ENCODE results near the gene SCN4B.
"Not testable (repeated sequence)": the region's sequence is repeated elsewhere in the genome, so short reads cannot be mapped to it uniquely, and the experiment has no call there.

Gene SCN4B

GRCh38 chr11:118152552-118153471, at the start of gene SCN4B:
Gene SCN4B (minus strand): TSS chr11:118152823. CDS start chr11:118152673, 150 bp downstream.
- Mint-ChIP-seq H3K4me3 (peak within 1 kb of the TSS; percentile 69), H3K4me1 (ENCODE audit: low read depth) (peaks cover 33% of the 10 kb centered on the region), H3K36me3 (ENCODE audit: low read depth) (no peaks in the 10 kb centered on the region), H3K27me3 (peaks cover 78% of the 10 kb centered on the region), H3K27ac (no peak within 1 kb of the TSS), H3K9me3 (no peaks in the 10 kb centered on the region)
- intact Hi-C loops (cut with micrococcal nuclease), result loop anchor here (10.0 kb wide), 1 partner anchor 332 kb away; no protein-coding TSS in a partner anchor

- peaks cover 28% of the 10 kb centered on the region for H3K4me1 Mint-ChIP-seq (ENCODE audit: low read depth)
- no peaks in the 10 kb centered on the region for H3K36me3 Mint-ChIP-seq (ENCODE audit: low read depth)
- no peaks in the 10 kb centered on the region for H3K27me3 Mint-ChIP-seq
- intact Hi-C loops (cut with micrococcal nuclease), result no loop called here
- H3K9me3 Mint-ChIP-seq, result no peaks in the 10 kb centered on the region
- no peak overlapping the region for H3K27ac Mint-ChIP-seq
- no peak overlapping the region for H3K4me3 Mint-ChIP-seq
Observed at GRCh38 chr11:118201966-118202365, 49.3 kb upstream of the SCN4B start.

- no peak overlapping the region for H3K27ac Mint-ChIP-seq
- no peaks in the 10 kb centered on the region for H3K9me3 Mint-ChIP-seq
- H3K4me1 Mint-ChIP-seq (ENCODE audit: low read depth), result peaks cover 19% of the 10 kb centered on the region
- no peaks in the 10 kb centered on the region for H3K27me3 Mint-ChIP-seq
- no peaks in the 10 kb centered on the region for H3K36me3 Mint-ChIP-seq (ENCODE audit: low read depth)
- H3K4me3 Mint-ChIP-seq, result no peak overlapping the region
- intact Hi-C loops (cut with micrococcal nuclease), result no loop called here
Observed at GRCh38 chr11:118200901-118201680, 48.5 kb upstream of the SCN4B start.

GRCh38 chr11:118200497-118200896, 47.9 kb upstream of the SCN4B start:
- Mint-ChIP-seq H3K36me3 (ENCODE audit: low read depth) (no peaks in the 10 kb centered on the region), H3K27me3 (no peaks in the 10 kb centered on the region), H3K9me3 (no peaks in the 10 kb centered on the region), H3K27ac (no peak overlapping the region), H3K4me3 (no peak overlapping the region), H3K4me1 (ENCODE audit: low read depth) (peaks cover 15% of the 10 kb centered on the region)
- intact Hi-C loops (cut with micrococcal nuclease), result no loop called here

GRCh38 chr11:118199135-118199534, 46.5 kb upstream of the SCN4B start:
- H3K27me3 Mint-ChIP-seq, result no peaks in the 10 kb centered on the region
- peaks cover 22% of the 10 kb centered on the region for H3K4me1 Mint-ChIP-seq (ENCODE audit: low read depth)
- H3K36me3 Mint-ChIP-seq (ENCODE audit: low read depth), result no peaks in the 10 kb centered on the region
- no peak overlapping the region for H3K4me3 Mint-ChIP-seq
- H3K9me3 Mint-ChIP-seq, result no peaks in the 10 kb centered on the region
- H3K27ac Mint-ChIP-seq, result peak overlapping the region; percentile 57
- intact Hi-C loops (cut with micrococcal nuclease), result loop anchor here (5.0 kb wide), 1 partner anchor 153 kb away; no protein-coding TSS in a partner anchor

DNA sequence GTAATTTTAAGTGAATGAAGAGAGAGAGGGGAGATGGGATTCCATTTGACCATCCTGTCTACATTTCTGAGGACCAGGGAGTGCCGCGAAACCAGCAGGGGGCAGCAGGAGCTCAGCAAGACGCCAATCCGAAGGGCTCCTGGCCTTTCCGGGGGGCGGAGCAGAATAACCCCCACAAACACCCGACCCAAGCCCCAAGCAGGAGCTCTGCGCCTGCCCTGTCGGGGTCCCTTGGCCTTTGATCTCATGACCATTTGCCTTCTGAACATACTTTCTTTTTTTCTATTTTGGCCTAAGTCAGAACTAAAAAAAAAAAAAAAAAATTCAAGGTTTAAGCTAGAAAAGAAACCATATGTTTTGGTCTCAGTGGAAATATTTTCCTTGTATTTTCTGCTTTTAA, 45.7 kb upstream of the SCN4B start:
- no peak overlapping the region for H3K4me3 Mint-ChIP-seq
- H3K27me3 Mint-ChIP-seq, result no peaks in the 10 kb centered on the region
- H3K27ac Mint-ChIP-seq, result peak overlapping the region; percentile 57
- H3K4me1 Mint-ChIP-seq (ENCODE audit: low read depth), result peaks cover 26% of the 10 kb centered on the region
- intact Hi-C loops (cut with micrococcal nuclease), result loop anchor here (1.0 to 5.0 kb wide), 2 partner anchors 93 to 154 kb away; no protein-coding TSS in a partner anchor
- H3K9me3 Mint-ChIP-seq, result peaks cover 5% of the 10 kb centered on the region
- no peaks in the 10 kb centered on the region for H3K36me3 Mint-ChIP-seq (ENCODE audit: low read depth)

GRCh38 chr11:118194835-118195627, 42.4 kb upstream of the SCN4B start:
- H3K9me3 Mint-ChIP-seq, result peaks cover 28% of the 10 kb centered on the region
- intact Hi-C loops (cut with micrococcal nuclease), result loop anchor here (5.0 kb wide), 1 partner anchor 157 kb away; no protein-coding TSS in a partner anchor
- peaks cover 55% of the 10 kb centered on the region for H3K4me1 Mint-ChIP-seq (ENCODE audit: low read depth)
- H3K27me3 Mint-ChIP-seq, result peaks cover 9% of the 10 kb centered on the region
- H3K36me3 Mint-ChIP-seq (ENCODE audit: low read depth), result no peaks in the 10 kb centered on the region
- no peak overlapping the region for H3K4me3 Mint-ChIP-seq
- H3K27ac Mint-ChIP-seq, result no peak overlapping the region

- Mint-ChIP-seq H3K27ac (no peak overlapping the region), H3K36me3 (ENCODE audit: low read depth) (no peaks in the 10 kb centered on the region)
- intact Hi-C loops (cut with micrococcal nuclease), result no loop called here
Observed at GRCh38 chr11:118193910-118194566, 41.4 kb upstream of the SCN4B start.

DNA sequence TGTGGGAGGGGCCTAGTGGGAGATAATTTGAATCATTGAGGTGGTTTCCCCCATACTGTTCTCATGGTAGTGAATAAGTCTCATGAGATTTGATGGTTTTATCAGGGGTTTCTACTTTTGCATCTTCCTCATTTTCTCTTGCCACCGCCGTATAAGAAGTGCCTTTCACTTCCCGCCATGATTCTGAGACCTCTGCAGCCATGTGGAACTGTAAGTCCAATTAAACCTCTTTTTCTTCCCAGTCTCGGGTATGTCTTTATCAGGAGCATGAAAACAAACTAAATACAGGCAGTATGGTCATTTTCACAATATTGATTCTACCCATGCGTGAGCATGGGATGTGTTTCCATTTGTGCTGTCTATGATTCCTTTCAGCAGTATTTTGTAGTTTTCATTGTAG, 40.2 kb upstream of the SCN4B start:
- not testable (repeated sequence) for H3K36me3 Mint-ChIP-seq (ENCODE audit: low read depth); H3K27ac Mint-ChIP-seq
- peaks cover 17% of the 10 kb centered on the region for H3K27me3 Mint-ChIP-seq

More at GRCh38 chr11:118193910-118194566, 41.4 kb upstream of the SCN4B start:
- Mint-ChIP-seq H3K9me3 (peaks cover 28% of the 10 kb centered on the region), H3K27me3 (peaks cover 17% of the 10 kb centered on the region), H3K4me1 (ENCODE audit: low read depth) (peaks cover 55% of the 10 kb centered on the region), H3K4me3 (no peak overlapping the region)

GRCh38 chr11:118190942-118191506, 38.4 kb upstream of the SCN4B start:
- H3K36me3 Mint-ChIP-seq (ENCODE audit: low read depth); H3K4me3 Mint-ChIP-seq; intact Hi-C loops (cut with micrococcal nuclease); H3K27ac Mint-ChIP-seq: not testable (repeated sequence)
- Mint-ChIP-seq H3K4me1 (ENCODE audit: low read depth) (peaks cover 64% of the 10 kb centered on the region), H3K9me3 (peaks cover 28% of the 10 kb centered on the region), H3K27me3 (peaks cover 17% of the 10 kb centered on the region)

More for the DNA sequence above, 40.2 kb upstream of the SCN4B start:
- H3K4me3 Mint-ChIP-seq; intact Hi-C loops (cut with micrococcal nuclease): not testable (repeated sequence)
- Mint-ChIP-seq H3K4me1 (ENCODE audit: low read depth) (peaks cover 47% of the 10 kb centered on the region), H3K9me3 (peaks cover 28% of the 10 kb centered on the region)

DNA sequence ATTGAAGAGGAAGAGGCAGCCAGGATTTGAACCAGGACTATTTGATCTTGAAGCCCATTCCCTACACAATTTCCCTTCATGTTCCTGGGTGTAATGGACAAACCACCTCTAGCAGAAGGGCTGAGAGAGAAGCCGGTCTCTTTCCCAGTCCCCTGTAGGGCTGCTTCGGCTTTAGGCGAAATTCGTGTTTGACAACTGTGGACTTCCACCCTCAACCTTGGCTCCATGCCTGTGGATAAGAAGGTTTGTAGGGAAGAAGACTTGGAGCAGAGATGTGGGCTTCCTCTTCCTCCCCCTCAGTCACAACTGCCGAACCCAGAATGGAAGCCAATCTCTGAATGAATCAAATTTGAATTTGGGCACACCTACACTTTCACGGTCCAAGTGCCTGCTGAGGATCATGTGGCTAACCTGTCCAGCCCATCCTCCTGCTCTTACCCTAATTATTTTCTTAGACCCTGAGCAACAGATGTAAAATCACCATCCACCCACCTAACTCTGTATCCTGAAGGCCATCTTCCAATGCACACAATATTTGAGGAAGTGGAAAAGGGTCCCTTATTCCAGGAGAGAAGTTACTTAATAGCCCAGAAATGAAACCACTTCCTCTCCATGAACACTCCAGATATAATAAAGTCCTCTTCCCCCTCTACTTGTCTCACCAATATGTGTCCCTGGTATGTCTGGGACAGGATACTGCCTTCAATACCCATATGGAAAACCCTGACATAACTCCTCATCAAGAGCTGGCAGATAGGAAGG, 33.9 kb upstream of the SCN4B start:
- peaks cover 29% of the 10 kb centered on the region for H3K27me3 Mint-ChIP-seq
- peaks cover 78% of the 10 kb centered on the region for H3K4me1 Mint-ChIP-seq (ENCODE audit: low read depth)
- peaks cover 5% of the 10 kb centered on the region for H3K9me3 Mint-ChIP-seq
- H3K4me3 Mint-ChIP-seq, result no peak overlapping the region
- H3K36me3 Mint-ChIP-seq (ENCODE audit: low read depth), result no peaks in the 10 kb centered on the region
- intact Hi-C loops (cut with micrococcal nuclease), result no loop called here
- H3K27ac Mint-ChIP-seq, result no peak overlapping the region
